HUES6 (cell line): Measurements from ENCODE around the gene ACAP3.

Experiments
- H3K27ac ChIP-seq: 2 replicates; pipeline ENCODE4 v1.7.0; 2013; ENCODE audit warnings: low read depth, mild to moderate bottlenecking, low read length, inconsistent platforms
- H3K27me3 ChIP-seq: 2 replicates; pipeline ENCODE4 v1.6.1; 2013; ENCODE audit warnings: low read length; ENCODE audit not compliant: control insufficient read depth, insufficient read depth
- H3K36me3 ChIP-seq: 2 replicates; pipeline ENCODE4 v1.6.1; 2013; ENCODE audit warnings: low read length; ENCODE audit not compliant: control insufficient read depth, insufficient read depth
- H3K4me1 ChIP-seq: 2 replicates; pipeline ENCODE4 v1.6.1; 2013; ENCODE audit warnings: low read length; ENCODE audit not compliant: control insufficient read depth, insufficient read depth
- H3K4me3 ChIP-seq: 2 replicates; pipeline ENCODE4 v1.5.1; 2013; ENCODE audit warnings: low read depth, low read length
- H3K9ac ChIP-seq: one replicate; pipeline ENCODE4 v1.6.1; 2013; ENCODE audit warnings: mild to moderate bottlenecking, low read length
- H3K9me3 ChIP-seq: 2 replicates; pipeline ENCODE4 v1.6.1; 2013; ENCODE audit warnings: low read depth, low read length; ENCODE audit not compliant: control insufficient read depth, insufficient read depth

The ACAP3 gene

DNA sequence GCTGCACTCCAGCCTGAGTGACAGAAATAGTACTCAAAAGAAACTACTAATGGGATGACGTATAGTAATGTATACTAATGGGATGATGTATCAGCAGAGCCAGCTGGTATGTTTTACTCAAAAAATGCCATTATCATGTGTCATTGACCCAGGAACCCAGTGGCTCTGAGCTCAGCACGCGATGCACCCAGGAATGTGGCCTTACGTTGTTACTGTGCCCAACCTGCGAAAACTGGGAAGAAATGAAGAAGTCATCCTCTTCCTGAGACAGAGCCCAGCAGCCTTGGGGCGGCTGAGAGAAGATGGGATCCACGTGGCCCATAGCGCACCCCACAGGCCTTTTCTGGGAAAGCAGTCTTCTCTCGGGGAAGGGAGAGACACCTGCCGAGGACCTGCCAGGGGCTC is 42.9 kb downstream of the ACAP3 start:
- no peak overlapping the region for H3K27ac ChIP-seq
- peaks cover 3% of the 10 kb centered on the region; the same call in 1 of the 2 replicates for H3K4me1 ChIP-seq
- no peak overlapping the region for H3K4me3 ChIP-seq
- H3K9me3 ChIP-seq, result no peaks in the 10 kb centered on the region
- peaks cover 72% of the 10 kb centered on the region for H3K36me3 ChIP-seq
- H3K27me3 ChIP-seq, result no peaks in the 10 kb centered on the region
- no peak overlapping the region for H3K9ac ChIP-seq

GRCh38 chr1:1264026-1264425 is 43.7 kb downstream of the ACAP3 start:
- Histone ChIP-seq H3K36me3 (peaks cover 79% of the 10 kb centered on the region), H3K9me3 (no peaks in the 10 kb centered on the region), H3K4me1 (peaks cover 5% of the 10 kb centered on the region), H3K27me3 (no peaks in the 10 kb centered on the region), H3K9ac (no peak overlapping the region), H3K27ac (no peak overlapping the region), H3K4me3 (no peak overlapping the region)

GRCh38 chr1:1262758-1263157 is 45.0 kb downstream of the ACAP3 start:
- no peaks in the 10 kb centered on the region for H3K9me3 ChIP-seq
- no peak overlapping the region for H3K9ac ChIP-seq
- H3K36me3 ChIP-seq, result peaks cover 74% of the 10 kb centered on the region
- H3K4me3 ChIP-seq, result no peak overlapping the region
- H3K27me3 ChIP-seq, result no peaks in the 10 kb centered on the region
- no peak overlapping the region for H3K27ac ChIP-seq
- H3K4me1 ChIP-seq, result peaks cover 14% of the 10 kb centered on the region

DNA sequence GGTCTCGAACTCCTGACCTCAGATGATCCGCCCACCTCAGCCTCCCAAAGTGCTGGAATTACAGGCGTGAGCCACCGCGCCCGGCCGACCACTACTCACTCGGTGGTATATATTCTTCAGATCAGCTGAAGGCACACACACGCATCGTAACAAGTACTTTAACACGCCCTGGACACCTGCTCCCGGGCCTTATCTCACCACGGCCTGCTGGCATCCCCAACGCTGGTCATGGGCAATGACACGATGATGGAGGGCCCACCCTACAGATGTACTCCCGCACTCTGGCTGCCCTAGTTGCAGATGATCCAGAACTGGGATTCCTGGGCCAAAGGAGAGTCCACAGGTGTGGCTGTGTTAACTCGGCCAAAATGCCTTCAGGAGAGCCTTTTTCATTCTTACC is 45.7 kb downstream of the ACAP3 start:
- H3K27ac ChIP-seq, result no peak overlapping the region
- no peak overlapping the region for H3K4me3 ChIP-seq
- peaks cover 72% of the 10 kb centered on the region for H3K36me3 ChIP-seq
- no peaks in the 10 kb centered on the region for H3K27me3 ChIP-seq
- H3K4me1 ChIP-seq, result peaks cover 18% of the 10 kb centered on the region
- H3K9me3 ChIP-seq, result no peaks in the 10 kb centered on the region
- no peak overlapping the region for H3K9ac ChIP-seq

- peaks cover 18% of the 10 kb centered on the region for H3K4me1 ChIP-seq
These were observed 46.7 kb downstream of the ACAP3 start for GRCh38 chr1:1260843-1261560.

DNA sequence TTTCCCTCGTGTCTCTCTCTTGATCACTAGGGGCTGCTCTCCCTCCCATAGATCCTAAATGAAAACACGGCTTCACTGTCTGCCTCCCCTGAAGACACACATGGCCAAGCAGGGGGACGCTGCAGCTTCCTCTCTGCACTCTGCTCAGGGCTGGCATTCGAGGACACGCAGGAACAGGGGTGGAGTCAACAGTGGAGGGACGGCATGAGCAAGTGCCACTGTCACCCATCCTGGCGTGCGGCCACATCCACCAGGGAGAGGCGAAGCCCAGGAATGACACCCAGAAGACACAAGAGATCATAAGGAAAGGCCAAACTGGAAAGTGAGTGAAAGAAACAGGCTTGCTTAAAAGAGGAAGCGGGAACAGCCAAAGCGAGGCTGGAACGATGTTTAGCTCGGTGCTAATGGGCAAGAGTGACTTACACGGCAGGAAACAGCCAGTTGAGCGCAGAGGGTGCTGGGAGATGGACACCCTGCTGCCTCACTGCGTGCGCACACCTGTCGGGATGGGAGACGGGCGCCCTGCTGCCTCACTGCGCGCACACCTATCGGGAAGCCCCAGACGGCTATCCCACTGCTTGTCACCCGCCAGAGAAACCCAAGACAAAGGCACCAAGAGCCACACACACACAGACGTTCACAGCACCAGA is 47.7 kb downstream of the ACAP3 start:
- Histone ChIP-seq H3K36me3 (peaks cover 78% of the 10 kb centered on the region), H3K27ac (no peak overlapping the region), H3K9ac (no peak overlapping the region)

More at GRCh38 chr1:1260843-1261560, 46.7 kb downstream of the ACAP3 start:
- H3K9ac ChIP-seq, result no peak overlapping the region
- no peaks in the 10 kb centered on the region for H3K27me3 ChIP-seq
- peaks cover 78% of the 10 kb centered on the region for H3K36me3 ChIP-seq
- no peak overlapping the region for H3K4me3 ChIP-seq
- no peaks in the 10 kb centered on the region for H3K9me3 ChIP-seq
- no peak overlapping the region for H3K27ac ChIP-seq

GRCh38 chr1:1259540-1259939 is 48.2 kb downstream of the ACAP3 start:
- Histone ChIP-seq H3K27ac (no peak overlapping the region), H3K9me3 (no peaks in the 10 kb centered on the region), H3K4me3 (no peak overlapping the region), H3K4me1 (peaks cover 15% of the 10 kb centered on the region), H3K9ac (no peak overlapping the region), H3K36me3 (peaks cover 78% of the 10 kb centered on the region), H3K27me3 (no peaks in the 10 kb centered on the region)

More for the DNA sequence above, 47.7 kb downstream of the ACAP3 start:
- Histone ChIP-seq H3K4me1 (peaks cover 15% of the 10 kb centered on the region), H3K4me3 (no peak overlapping the region), H3K9me3 (no peaks in the 10 kb centered on the region), H3K27me3 (no peaks in the 10 kb centered on the region)

GRCh38 chr1:1259119-1259488 is 48.6 kb downstream of the ACAP3 start:
- Histone ChIP-seq H3K4me3 (no peak overlapping the region), H3K36me3 (peaks cover 80% of the 10 kb centered on the region), H3K27me3 (no peaks in the 10 kb centered on the region), H3K4me1 (peaks cover 15% of the 10 kb centered on the region), H3K9me3 (no peaks in the 10 kb centered on the region), H3K27ac (no peak overlapping the region), H3K9ac (no peak overlapping the region)

GRCh38 chr1:1256956-1257871 is 50.5 kb downstream of the ACAP3 start:
- Histone ChIP-seq H3K4me3 (no peak overlapping the region), H3K4me1 (peaks cover 15% of the 10 kb centered on the region), H3K27me3 (no peaks in the 10 kb centered on the region), H3K36me3 (peaks cover 78% of the 10 kb centered on the region), H3K9me3 (no peaks in the 10 kb centered on the region), H3K9ac (peak overlapping the region; percentile 34), H3K27ac (0 out of 2 replicates have a peak overlapping the region, but pooled peaks have one; percentile 25)

DNA sequence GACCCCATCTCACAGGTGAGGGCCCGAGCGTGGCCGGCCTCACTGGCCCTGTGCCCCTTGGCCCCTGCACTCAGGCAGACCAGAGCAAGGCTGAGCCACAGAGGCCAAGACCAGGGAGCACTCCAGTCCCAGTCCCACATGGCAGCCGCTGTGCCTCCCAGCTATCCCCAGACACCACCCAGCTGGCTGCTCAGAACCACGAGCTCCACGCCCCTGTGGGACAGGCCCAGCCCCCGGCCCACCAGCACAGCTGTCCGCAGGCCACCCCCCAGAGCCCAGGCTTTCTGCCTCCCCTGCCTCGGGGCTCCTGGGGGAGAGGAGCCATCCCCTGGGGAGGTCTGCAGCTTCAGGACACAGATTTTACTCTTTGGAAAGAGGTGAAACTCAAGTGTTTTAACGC is 52.1 kb downstream of the ACAP3 start:
- Histone ChIP-seq H3K27ac (0 out of 2 replicates have a peak overlapping the region, but pooled peaks have one; percentile 8), H3K4me1 (peaks cover 15% of the 10 kb centered on the region), H3K9me3 (no peaks in the 10 kb centered on the region), H3K4me3 (no peak overlapping the region), H3K27me3 (no peaks in the 10 kb centered on the region), H3K9ac (no peak overlapping the region), H3K36me3 (peaks cover 68% of the 10 kb centered on the region)
